ENCODE measurements around the gene FOXM1. TPM values are rescaled to one million over a fixed set of nuclear protein-coding genes. Genes with fewer than 3 reads are reported as not detected.
A peak's percentile ranks its signal among the peaks of the same experiment; 100 is the strongest.

The FOXM1 gene
- total RNA-seq, 1 experiment from 2014 or later = 200 TPM

DNA sequence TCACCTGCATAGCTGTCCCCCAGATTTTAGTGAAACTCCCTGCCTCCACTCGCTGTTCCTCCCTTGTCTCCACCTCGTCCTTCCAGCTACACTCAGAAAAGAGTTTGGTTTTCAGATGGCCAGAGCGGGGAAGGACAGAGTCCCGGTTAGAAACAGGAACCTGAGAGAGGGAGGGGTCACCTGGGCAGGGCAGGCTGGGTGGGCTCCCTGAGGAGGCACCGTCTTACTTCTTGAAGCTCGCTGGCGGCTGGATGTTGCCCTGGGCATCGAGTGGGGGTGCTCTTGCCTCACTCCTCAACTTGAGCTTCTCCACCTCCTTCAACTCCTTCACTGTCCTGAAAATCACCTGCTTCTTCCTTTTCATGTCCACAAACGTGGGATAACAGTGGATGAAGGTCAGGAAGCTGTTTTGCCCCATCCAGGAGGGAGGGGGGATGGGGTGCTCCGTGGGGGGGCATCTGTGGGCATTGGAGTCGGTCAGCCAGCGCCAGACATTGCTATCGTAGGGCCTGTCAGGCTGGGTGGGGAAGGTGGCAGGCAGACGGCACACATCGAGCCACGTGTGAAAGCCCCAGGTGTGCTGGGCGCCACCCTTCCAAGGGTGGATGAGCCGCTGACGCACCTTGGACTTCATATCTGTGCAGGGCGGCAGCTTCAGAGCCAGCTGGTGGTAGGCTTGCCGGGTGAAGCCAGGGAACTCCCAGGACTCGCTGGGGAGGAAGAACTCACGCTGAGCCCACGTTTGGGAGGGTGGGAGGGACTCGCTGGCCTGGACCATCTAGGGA lies 22.1 kb downstream of the FOXM1 start:
- BruUV-seq (replicated peaks) = no TSS peak
- no peaks in the 10 kb centered on the region for H3K9me3 ChIP-seq (ENCODE audit: low read depth, low read length, poor library complexity, severe bottlenecking)
- H3K4me3 ChIP-seq (ENCODE audit: low read depth, low read length, poor library complexity, severe bottlenecking) = no peak overlapping the region
- no peak for TF ChIP-seq CTCF (conservative IDR thresholded peaks at IDR 0.05; ENCODE audit: low read depth, low read length)
- no peak for TF ChIP-seq EZH2 (IDR thresholded peaks at IDR 0.05; ENCODE audit: borderline replicate concordance, low read depth, low read length, poor library complexity, severe bottlenecking)
- ChIA-PET POLR2A (ENCODE audit: low non-redundant PET) (interaction anchor here (0.6 kb wide), 1 partner anchor 13 kb away, joined by 5 read pairs; no protein-coding TSS in a partner anchor), CTCF (interaction anchor here (1.4 to 2.2 kb wide), 3 partner anchors 90 to 187 kb away, joined by 6 to 14 read pairs (median 12); no protein-coding TSS in a partner anchor)
- intact Hi-C loops (cut with micrococcal nuclease; ENCODE audit: unreplicated experiment) = loop anchor here (5.0 kb wide), 1 partner anchor 187 kb away; no protein-coding TSS in a partner anchor
- H3K27ac ChIP-seq (ENCODE audit: low read depth, low read length, poor library complexity, severe bottlenecking) = no peak overlapping the region
- H3K36me3 ChIP-seq (ENCODE audit: insufficient read depth, low read length, poor library complexity, severe bottlenecking) = peaks cover 22% of the 10 kb centered on the region
- no peaks in the 10 kb centered on the region for H3K4me1 ChIP-seq (ENCODE audit: insufficient read depth, low read length, poor library complexity, severe bottlenecking)
- H3K27me3 ChIP-seq (replicated peaks; ENCODE audit: insufficient read depth, low read depth, low read length, poor library complexity) = no peaks in the 10 kb centered on the region
- no peak for DNase-seq (ENCODE audit: low spot score)

DNA sequence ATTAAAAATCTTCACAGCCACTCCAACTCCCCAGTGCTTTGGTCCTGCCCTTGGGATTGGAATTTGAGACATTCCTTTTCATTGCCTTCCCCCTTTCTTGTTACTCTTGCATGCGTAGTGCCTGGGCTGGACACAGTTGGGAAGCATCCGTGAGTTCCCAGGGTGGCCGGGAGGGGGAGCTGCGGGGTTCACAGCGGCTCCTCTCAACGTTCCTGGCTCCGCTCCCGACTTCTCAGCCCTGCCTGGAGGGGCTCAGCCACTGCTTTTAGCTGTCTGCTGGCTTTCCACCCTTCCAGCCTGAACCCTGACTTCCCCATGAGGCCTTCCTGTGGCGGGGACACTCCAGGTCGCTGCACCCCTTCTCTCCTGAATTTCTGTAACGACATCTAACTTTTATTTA lies 23.3 kb downstream of the FOXM1 start:
- Histone ChIP-seq H3K4me3 (ENCODE audit: low read depth, low read length, poor library complexity, severe bottlenecking) (no peak overlapping the region), H3K36me3 (ENCODE audit: insufficient read depth, low read length, poor library complexity, severe bottlenecking) (peaks cover 9% of the 10 kb centered on the region), H3K27me3 (replicated peaks; ENCODE audit: insufficient read depth, low read depth, low read length, poor library complexity) (no peaks in the 10 kb centered on the region), H3K9me3 (ENCODE audit: low read depth, low read length, poor library complexity, severe bottlenecking) (no peaks in the 10 kb centered on the region), H3K4me1 (ENCODE audit: insufficient read depth, low read length, poor library complexity, severe bottlenecking) (no peaks in the 10 kb centered on the region), H3K27ac (ENCODE audit: low read depth, low read length, poor library complexity, severe bottlenecking) (no peak overlapping the region)
- peak; percentile 91 for DNase-seq (ENCODE audit: low spot score)
- no TSS peak for BruUV-seq (replicated peaks)
- intact Hi-C loops (cut with micrococcal nuclease; ENCODE audit: unreplicated experiment) = loop anchor here (5.0 kb wide), 1 partner anchor 189 kb away; no protein-coding TSS in a partner anchor
- TF ChIP-seq EZH2 (IDR thresholded peaks at IDR 0.05; ENCODE audit: borderline replicate concordance, low read depth, low read length, poor library complexity, severe bottlenecking) (no peak), CTCF (conservative IDR thresholded peaks at IDR 0.05; ENCODE audit: low read depth, low read length) (peak; percentile 91)
- ChIA-PET CTCF (interaction anchor here (0.5 to 2.2 kb wide), 10 partner anchors 9 to 351 kb away, joined by 3 to 14 read pairs (median 6); partner anchors contain the start of gene TULP3), POLR2A (ENCODE audit: low non-redundant PET) (no interaction called here)

DNA sequence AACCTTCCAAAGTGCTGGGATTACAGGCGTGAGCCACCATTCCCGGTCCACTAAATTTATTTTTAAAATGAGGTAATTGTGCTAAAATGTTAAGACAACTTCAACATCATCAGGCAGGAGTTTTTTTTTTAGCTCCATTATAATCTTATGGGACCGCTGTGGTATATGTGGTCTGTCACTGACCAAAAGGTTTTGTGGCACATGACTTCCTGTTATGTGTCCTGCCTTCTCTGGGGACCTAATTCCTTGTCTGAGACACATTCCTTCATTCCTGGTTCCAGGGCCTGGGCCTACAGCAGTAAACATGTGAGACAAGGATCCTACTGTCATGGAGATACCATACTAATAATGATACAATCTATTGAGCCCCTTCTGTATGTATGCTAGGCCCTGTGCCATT lies 25.0 kb downstream of the FOXM1 start:
- Histone ChIP-seq H3K4me3 (ENCODE audit: low read depth, low read length, poor library complexity, severe bottlenecking) (no peak overlapping the region), H3K36me3 (ENCODE audit: insufficient read depth, low read length, poor library complexity, severe bottlenecking) (no peaks in the 10 kb centered on the region), H3K4me1 (ENCODE audit: insufficient read depth, low read length, poor library complexity, severe bottlenecking) (peaks cover 2% of the 10 kb centered on the region), H3K9me3 (ENCODE audit: low read depth, low read length, poor library complexity, severe bottlenecking) (no peaks in the 10 kb centered on the region), H3K27me3 (replicated peaks; ENCODE audit: insufficient read depth, low read depth, low read length, poor library complexity) (no peaks in the 10 kb centered on the region), H3K27ac (ENCODE audit: low read depth, low read length, poor library complexity, severe bottlenecking) (no peak overlapping the region)
- intact Hi-C loops (cut with micrococcal nuclease; ENCODE audit: unreplicated experiment) = loop anchor here (5.0 kb wide), 1 partner anchor 190 kb away; no protein-coding TSS in a partner anchor
- ChIA-PET CTCF (no interaction called here), POLR2A (ENCODE audit: low non-redundant PET) (no interaction called here)
- TF ChIP-seq CTCF (conservative IDR thresholded peaks at IDR 0.05; ENCODE audit: low read depth, low read length) (no peak), EZH2 (IDR thresholded peaks at IDR 0.05; ENCODE audit: borderline replicate concordance, low read depth, low read length, poor library complexity, severe bottlenecking) (no peak)
- BruUV-seq (replicated peaks) = no TSS peak
- no peak for DNase-seq (ENCODE audit: low spot score)

All from A673 (cell line).